PC-9 (cell line): ENCODE results near the gene ALK. TPM values are rescaled to one million over a fixed set of nuclear protein-coding genes. Genes with fewer than 3 reads are reported as not detected.

ENCODE experiments used
- BruUV-seq: library from RNA; stranded (reverse); fragments of 400-500 nt; replicated peaks from 2 replicates; lab custom pipeline; 2021; lab: Mats Ljungman, UMichigan
- CTCF ChIA-PET: fragments of 300-600 bp; sonication (Branson Sonifier 250); formaldehyde crosslinking; loops from one replicate; lab custom pipeline; 2022; ENCODE audit warnings: antibody characterized with exemption; lab: Charles Lee
- POLR2A ChIA-PET: fragments of 300-600 bp; sonication (Branson Sonifier 250); formaldehyde crosslinking; loops from one replicate; lab custom pipeline; 2022; ENCODE audit warnings: antibody characterized with exemption; ENCODE audit not compliant: unreplicated experiment; lab: Charles Lee
- DNase-seq, 2 experiments: peaks; one replicate each; pipeline versions ENCODE4 v3.0.0 to v3.0.0-alpha.2; 2015 to 2022; ENCODE audit warnings: mixed read lengths in 1 of 2
- H2AFZ ChIP-seq: fragments of 200-600 bp; sonication (generic); 2 replicates; pipeline ENCODE4 v1.8.1; 2017; ENCODE audit warnings: antibody characterized with exemption
- H3F3A ChIP-seq: fragments of 200-600 bp; sonication (generic); 2 replicates; pipeline ENCODE4 v1.8.1; 2017; ENCODE audit warnings: antibody characterized with exemption, mild to moderate bottlenecking, low read depth; ENCODE audit not compliant: insufficient read depth
- H3K27ac ChIP-seq: fragments of 200-600 bp; sonication (generic); 2 replicates; pipeline ENCODE4 v1.6.1; 2016; ENCODE audit warnings: mixed run types
- H3K27me3 ChIP-seq: fragments of 200-600 bp; sonication (generic); 2 replicates; pipeline ENCODE4 v1.6.1; 2016; ENCODE audit warnings: low read depth, mixed run types; ENCODE audit not compliant: insufficient read depth
- H3K36me3 ChIP-seq: fragments of 200-600 bp; sonication (generic); 2 replicates; pipeline ENCODE4 v1.6.1; 2016; ENCODE audit warnings: low read depth, mixed run types
- H3K4me1 ChIP-seq: fragments of 200-600 bp; sonication (generic); replicated peaks from 2 replicates; pipeline ENCODE4 v1.6.1; 2016; ENCODE audit warnings: mixed run types; ENCODE audit not compliant: insufficient read depth
- H3K4me2 ChIP-seq: fragments of 200-600 bp; sonication (generic); 2 replicates; pipeline ENCODE4 v1.6.1; 2017; ENCODE audit warnings: mixed run types
- H3K4me3 ChIP-seq: fragments of 200-600 bp; sonication (generic); 2 replicates; pipeline ENCODE4 v1.6.1; 2016; ENCODE audit warnings: mixed run types
- H3K79me2 ChIP-seq: fragments of 200-600 bp; sonication (generic); 2 replicates; pipeline ENCODE4 v1.6.1; 2017; ENCODE audit warnings: low read depth, mixed run types
- H3K9me2 ChIP-seq: fragments of 200-600 bp; sonication (generic); 2 replicates; pipeline ENCODE4 v1.8.1; 2017; ENCODE audit warnings: mild to moderate bottlenecking; ENCODE audit not compliant: insufficient read depth
- H3K9me3 ChIP-seq: fragments of 200-600 bp; sonication (generic); 2 replicates; pipeline ENCODE4 v1.8.1; 2016; ENCODE audit warnings: low read depth; ENCODE audit not compliant: insufficient read depth
- H4K20me1 ChIP-seq: fragments of 200-600 bp; sonication (generic); 2 replicates; pipeline ENCODE4 v1.8.1; 2017; ENCODE audit not compliant: insufficient read depth
- CTCF ChIP-seq: fragments of 200-600 bp; sonication (generic); conservative IDR thresholded peaks from 2 replicates; pipeline ENCODE4 v1.6.1; 2017; ENCODE audit warnings: mixed run types, antibody characterized with exemption, mild to moderate bottlenecking, moderate library complexity
- EZH2 ChIP-seq: fragments of 200-600 bp; sonication (generic); IDR thresholded peaks from 2 replicates; pipeline ENCODE4 v1.8.0; 2017; ENCODE audit warnings: antibody characterized with exemption, low read depth
- intact Hi-C: fragments of 100-400 bp; cut with micrococcal nuclease; formaldehyde crosslinking; loops from one replicate; pipeline ENCODE4 v1.10.0; 2022; ENCODE audit not compliant: unreplicated experiment
- total RNA-seq: library from RNA; stranded (reverse); gene quantifications from 2 replicates; pipeline ENCODE4 v1.2.3, GENCODE V29; 2021

ALK gene
- total RNA-seq, 1 experiment from 2014 or later, result not detected

- Histone ChIP-seq H3K4me3 (no peak overlapping the region), H3K27me3 (peaks cover 70% of the 10 kb centered on the region), H3K9me2 (no peaks in the 10 kb centered on the region), H4K20me1 (no peaks in the 10 kb centered on the region), H3F3A (no peaks in the 10 kb centered on the region), H3K4me2 (no peak overlapping the region), H3K9me3 (no peaks in the 10 kb centered on the region), H2AFZ (no peak overlapping the region), H3K79me2 (no peaks in the 10 kb centered on the region), H3K36me3 (no peaks in the 10 kb centered on the region), H3K4me1 (no peaks in the 10 kb centered on the region), H3K27ac (no peak overlapping the region)
- TF ChIP-seq CTCF (no peak), EZH2 (no peak)
- ChIA-PET POLR2A (no interaction called here), CTCF (no interaction called here)
- BruUV-seq, result no TSS peak
- no peak for DNase-seq
- intact Hi-C loops, result loop anchor here (10.0 kb wide), 1 partner anchor 531 kb away; no protein-coding TSS in a partner anchor
Observed at GRCh38 chr2:29485631-29486030, 435.8 kb downstream of the ALK start.

GRCh38 chr2:29485117-29485516 is 436.3 kb downstream of the ALK start:
- H3K9me3 ChIP-seq, result no peaks in the 10 kb centered on the region
- no peaks in the 10 kb centered on the region for H3K4me1 ChIP-seq
- no peaks in the 10 kb centered on the region for H4K20me1 ChIP-seq
- DNase-seq, result no peak
- ChIA-PET CTCF (no interaction called here), POLR2A (no interaction called here)
- H3K27ac ChIP-seq, result no peak overlapping the region
- H3K9me2 ChIP-seq, result no peaks in the 10 kb centered on the region
- no peak for TF ChIP-seq EZH2
- no peak for TF ChIP-seq CTCF
- intact Hi-C loops, result loop anchor here (10.0 kb wide), 1 partner anchor 530 kb away; no protein-coding TSS in a partner anchor
- no peaks in the 10 kb centered on the region for H3K36me3 ChIP-seq
- peaks cover 74% of the 10 kb centered on the region for H3K27me3 ChIP-seq
- H3K79me2 ChIP-seq, result no peaks in the 10 kb centered on the region
- H2AFZ ChIP-seq, result no peak overlapping the region
- no peak overlapping the region for H3K4me2 ChIP-seq
- no TSS peak for BruUV-seq
- no peaks in the 10 kb centered on the region for H3F3A ChIP-seq
- no peak overlapping the region for H3K4me3 ChIP-seq

GRCh38 chr2:29482867-29483266 is 438.5 kb downstream of the ALK start:
- H2AFZ ChIP-seq, result no peak overlapping the region
- POLR2A ChIA-PET, result no interaction called here
- H3K9me2 ChIP-seq, result no peaks in the 10 kb centered on the region
- no peaks in the 10 kb centered on the region for H3F3A ChIP-seq
- no peaks in the 10 kb centered on the region for H3K36me3 ChIP-seq
- intact Hi-C loops, result loop anchor here (10.0 kb wide), 1 partner anchor 528 kb away; no protein-coding TSS in a partner anchor
- H4K20me1 ChIP-seq, result no peaks in the 10 kb centered on the region
- H3K4me2 ChIP-seq, result no peak overlapping the region
- H3K4me1 ChIP-seq, result no peaks in the 10 kb centered on the region
- no peaks in the 10 kb centered on the region for H3K79me2 ChIP-seq
- no peak overlapping the region for H3K4me3 ChIP-seq
- no peak overlapping the region for H3K27ac ChIP-seq
- CTCF ChIA-PET, result interaction anchor here (0.6 kb wide), 1 partner anchor 140 kb away, joined by 16 read pairs; no protein-coding TSS in a partner anchor
- BruUV-seq, result no TSS peak
- no peaks in the 10 kb centered on the region for H3K9me3 ChIP-seq
- H3K27me3 ChIP-seq, result peaks cover 84% of the 10 kb centered on the region
- TF ChIP-seq EZH2 (no peak), CTCF (no peak)
- no peak for DNase-seq
